Lower leg skin (tissue), 3 donors: Measurements from ENCODE around the gene KLHL40.
"Not testable (repeated sequence)": the region's sequence is repeated elsewhere in the genome, so short reads cannot be mapped to it uniquely, and the experiment has no call there.

Experiments used
- POLR2A ChIP-seq, 2 donors: fragments of 450-650 bp; IDR thresholded peaks; one replicate each; pipeline ENCODE4 v1.6.1; 2016 to 2017; ENCODE audit warnings: antibody characterized with exemption in 2 of 2, mild to moderate bottlenecking in 1 of 2, moderate library complexity in 1 of 2
- TF ChIP-seq, protein P1 (sequence below), 3 donors: fragments of 450-650 bp; IDR thresholded peaks; one replicate each; pipeline ENCODE4 v1.5.1; 2016; ENCODE audit warnings: antibody characterized with exemption in 3 of 3, mild to moderate bottlenecking in 3 of 3, moderate library complexity in 2 of 3

DNA sequence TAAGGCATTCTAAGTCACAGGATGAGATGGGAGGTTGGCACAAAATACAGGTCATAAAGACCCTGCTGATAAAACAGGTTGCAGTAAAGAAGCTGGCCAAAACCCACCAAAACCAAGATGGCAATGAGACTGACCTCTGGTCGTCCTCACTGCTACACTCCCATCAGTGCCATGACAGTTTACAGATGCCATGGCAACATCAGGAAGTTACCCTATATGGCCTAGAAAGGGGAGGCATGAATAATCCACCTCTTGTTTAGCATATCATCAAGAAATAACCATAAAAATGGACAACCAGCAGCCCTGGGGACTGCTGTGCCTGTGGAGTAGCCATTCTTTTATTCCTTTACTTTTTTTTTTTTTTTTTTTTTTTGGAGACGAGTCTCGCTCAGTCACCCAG is 37.1 kb downstream of the KLHL40 start:
- TF ChIP-seq POLR2A (IDR thresholded peaks at IDR 0.05): not testable (repeated sequence)
- TF ChIP-seq, protein P1, sequence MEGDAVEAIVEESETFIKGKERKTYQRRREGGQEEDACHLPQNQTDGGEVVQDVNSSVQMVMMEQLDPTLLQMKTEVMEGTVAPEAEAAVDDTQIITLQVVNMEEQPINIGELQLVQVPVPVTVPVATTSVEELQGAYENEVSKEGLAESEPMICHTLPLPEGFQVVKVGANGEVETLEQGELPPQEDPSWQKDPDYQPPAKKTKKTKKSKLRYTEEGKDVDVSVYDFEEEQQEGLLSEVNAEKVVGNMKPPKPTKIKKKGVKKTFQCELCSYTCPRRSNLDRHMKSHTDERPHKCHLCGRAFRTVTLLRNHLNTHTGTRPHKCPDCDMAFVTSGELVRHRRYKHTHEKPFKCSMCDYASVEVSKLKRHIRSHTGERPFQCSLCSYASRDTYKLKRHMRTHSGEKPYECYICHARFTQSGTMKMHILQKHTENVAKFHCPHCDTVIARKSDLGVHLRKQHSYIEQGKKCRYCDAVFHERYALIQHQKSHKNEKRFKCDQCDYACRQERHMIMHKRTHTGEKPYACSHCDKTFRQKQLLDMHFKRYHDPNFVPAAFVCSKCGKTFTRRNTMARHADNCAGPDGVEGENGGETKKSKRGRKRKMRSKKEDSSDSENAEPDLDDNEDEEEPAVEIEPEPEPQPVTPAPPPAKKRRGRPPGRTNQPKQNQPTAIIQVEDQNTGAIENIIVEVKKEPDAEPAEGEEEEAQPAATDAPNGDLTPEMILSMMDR (IDR thresholded peaks at IDR 0.05): not testable (repeated sequence)
